HepG2 (cell line): ENCODE data around the gene YIPF4. TPM values are rescaled to one million over a fixed set of nuclear protein-coding genes. Genes with fewer than 3 reads are reported as not detected.
A peak's percentile ranks its signal among the peaks of the same experiment; 100 is the strongest.

Source experiments
- CENPX ChIP-seq: sonication (generic); formaldehyde crosslinking; IDR thresholded peaks from 2 replicates; pipeline ENCODE4 v1.9.0; 2021; ENCODE audit warnings: mild to moderate bottlenecking, missing genetic modification reagents, moderate library complexity
- FOXA1 ChIP-seq, 2 experiments: fragments of 450-650 bp in 1 of 2; sonication (generic) in 1 of 2; formaldehyde crosslinking in 1 of 2; IDR thresholded peaks; 2 replicates each; pipeline versions ENCODE4 v1.4.0 to v1.6.1; 2016 to 2020; ENCODE audit warnings: missing genetic modification reagents in 1 of 2
- MTF2 ChIP-seq: sonication (generic); formaldehyde crosslinking; IDR thresholded peaks from 2 replicates; pipeline ENCODE4 v1.5.0; 2020; ENCODE audit warnings: missing genetic modification reagents, borderline replicate concordance
- NFIC ChIP-seq: IDR thresholded peaks from 2 replicates; pipeline ENCODE4 v1.6.1; 2012; ENCODE audit warnings: mild to moderate bottlenecking, low read length, inconsistent platforms
- RXRA ChIP-seq: sonication (generic); formaldehyde crosslinking; IDR thresholded peaks from 2 replicates; pipeline ENCODE4 v1.5.1; 2020; ENCODE audit warnings: missing genetic modification reagents
- SAFB2 ChIP-seq: sonication (generic); formaldehyde crosslinking; IDR thresholded peaks from 2 replicates; pipeline ENCODE4 v1.5.1; 2020; ENCODE audit warnings: missing genetic modification reagents, low read depth, mild to moderate bottlenecking, borderline replicate concordance
- SMARCE1 ChIP-seq: fragments of 450-650 bp; IDR thresholded peaks from 2 replicates; pipeline ENCODE4 v1.6.1; 2017; ENCODE audit warnings: borderline replicate concordance
- SRSF1 ChIP-seq: fragments of 200-400 bp; formaldehyde crosslinking; optimal IDR thresholded peaks from 2 replicates; pipeline ENCODE3; 2017; ENCODE audit warnings: mild to moderate bottlenecking, low read depth, low read length, moderate library complexity
- TEAD3 ChIP-seq: optimal IDR thresholded peaks from 2 replicates; pipeline ENCODE3; 2016; ENCODE audit warnings: borderline replicate concordance
- YEATS4 ChIP-seq: sonication (generic); formaldehyde crosslinking; IDR thresholded peaks from 2 replicates; pipeline ENCODE4 v1.4.0; 2020; ENCODE audit warnings: missing genetic modification reagents, borderline replicate concordance
- ZBTB38 ChIP-seq: sonication (generic); formaldehyde crosslinking; IDR thresholded peaks from 2 replicates; pipeline ENCODE4 v1.5.1; 2020; ENCODE audit warnings: mild to moderate bottlenecking, missing genetic modification reagents
- ZNF136 ChIP-seq: sonication (generic); formaldehyde crosslinking; IDR thresholded peaks from 2 replicates; pipeline ENCODE4 v1.8.1; 2022; ENCODE audit warnings: low read depth, mild to moderate bottlenecking, moderate library complexity, missing genetic modification reagents
- ZNF563 ChIP-seq: sonication (generic); formaldehyde crosslinking; IDR thresholded peaks from 2 replicates; pipeline ENCODE4 v1.8.0; 2022; ENCODE audit warnings: mild to moderate bottlenecking, moderate library complexity, missing genetic modification reagents
- ZNF781 ChIP-seq: sonication (generic); formaldehyde crosslinking; IDR thresholded peaks from 2 replicates; pipeline ENCODE4 v1.5.1; 2020; ENCODE audit warnings: borderline replicate concordance, mild to moderate bottlenecking, missing genetic modification reagents; ENCODE audit errors: not compliant biosample characterization
- ZNF788 ChIP-seq: sonication (generic); formaldehyde crosslinking; IDR thresholded peaks from 2 replicates; pipeline ENCODE4 v1.5.0; 2020; ENCODE audit warnings: mild to moderate bottlenecking, missing genetic modification reagents, borderline replicate concordance
- polyA plus RNA-seq, 8 experiments: library from polyadenylated mRNA; depleted of rRNA in 3 of 8; stranded (reverse) in 7 of 8; unstranded in 1 of 8; fragments of >200 nt; fragmentation: Illumina TruSeq in 4 of 8; extraction: Trizol in 4 of 8; gene quantifications; 2 replicates each; pipeline versions ENCODE4 v1.2.1 to v1.2.3, GENCODE V29; 2011 to 2016; ENCODE audit warnings: low read depth in 4 of 8, missing spikeins in 1 of 8, mixed read lengths in 1 of 8; ENCODE audit not compliant: insufficient read depth in 1 of 8
- total RNA-seq, 5 experiments: library from RNA; depleted of rRNA; stranded (reverse); fragments of >200 nt; fragmentation: Illumina TruSeq; extraction: Trizol; gene quantifications; 2 replicates each; pipeline ENCODE4 v1.2.3, GENCODE V29; 2016; ENCODE audit warnings: low read depth in 1 of 5
- TF ChIP-seq, protein P1 (sequence below), 2 experiments: fragments of 450-650 bp in 1 of 2; sonication (generic) in 1 of 2; formaldehyde crosslinking in 1 of 2; IDR thresholded peaks; 2 replicates each; pipeline versions ENCODE4 v1.6.1 to v1.8.0; 2016 to 2022; ENCODE audit warnings: antibody characterized with exemption in 1 of 2, mild to moderate bottlenecking in 1 of 2, missing genetic modification reagents in 1 of 2
- TF ChIP-seq, protein P2 (sequence below): sonication (generic); formaldehyde crosslinking; IDR thresholded peaks from 2 replicates; pipeline ENCODE4 v1.5.1; 2020; ENCODE audit warnings: missing genetic modification reagents, mild to moderate bottlenecking, borderline replicate concordance

The YIPF4 gene
- total and polyA plus RNA-seq, 2 of the 13 experiments (the other 11 are each of a cell fraction or from before 2014, with no cell fraction given): 19.0 to 43.9 TPM

DNA sequence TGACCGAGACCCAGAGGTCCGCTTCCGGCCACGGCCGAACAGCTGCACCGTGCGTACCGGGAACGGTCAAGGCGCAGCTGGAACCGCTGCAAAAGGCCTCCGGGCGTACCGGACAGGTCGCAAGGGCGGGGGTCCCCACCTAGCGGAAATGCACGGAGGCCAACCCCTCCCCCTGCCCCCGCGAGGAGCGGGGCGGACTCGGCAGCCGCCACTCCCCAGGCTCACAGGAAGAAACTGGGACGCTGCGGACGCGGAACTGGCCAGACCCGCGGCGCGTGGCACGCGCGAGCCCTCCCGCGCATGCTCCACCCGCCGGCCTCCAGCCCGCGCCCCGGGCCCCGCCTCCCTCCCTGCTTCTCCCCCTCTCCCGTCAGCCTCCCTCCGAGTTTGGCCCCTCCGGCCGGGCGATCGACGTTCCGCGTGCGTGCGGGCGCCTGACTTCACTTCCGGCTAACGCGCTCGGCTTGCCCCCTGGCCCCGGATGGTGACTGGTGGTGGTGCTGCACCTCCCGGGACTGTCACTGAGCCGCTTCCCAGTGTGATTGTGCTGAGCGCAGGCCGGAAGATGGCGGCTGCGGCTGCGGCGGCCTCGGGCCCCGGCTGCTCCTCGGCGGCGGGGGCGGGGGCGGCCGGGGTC is 79.1 kb downstream of the YIPF4 start, which contains the start of gene BIRC6 (continued):
- TF ChIP-seq, protein P1, sequence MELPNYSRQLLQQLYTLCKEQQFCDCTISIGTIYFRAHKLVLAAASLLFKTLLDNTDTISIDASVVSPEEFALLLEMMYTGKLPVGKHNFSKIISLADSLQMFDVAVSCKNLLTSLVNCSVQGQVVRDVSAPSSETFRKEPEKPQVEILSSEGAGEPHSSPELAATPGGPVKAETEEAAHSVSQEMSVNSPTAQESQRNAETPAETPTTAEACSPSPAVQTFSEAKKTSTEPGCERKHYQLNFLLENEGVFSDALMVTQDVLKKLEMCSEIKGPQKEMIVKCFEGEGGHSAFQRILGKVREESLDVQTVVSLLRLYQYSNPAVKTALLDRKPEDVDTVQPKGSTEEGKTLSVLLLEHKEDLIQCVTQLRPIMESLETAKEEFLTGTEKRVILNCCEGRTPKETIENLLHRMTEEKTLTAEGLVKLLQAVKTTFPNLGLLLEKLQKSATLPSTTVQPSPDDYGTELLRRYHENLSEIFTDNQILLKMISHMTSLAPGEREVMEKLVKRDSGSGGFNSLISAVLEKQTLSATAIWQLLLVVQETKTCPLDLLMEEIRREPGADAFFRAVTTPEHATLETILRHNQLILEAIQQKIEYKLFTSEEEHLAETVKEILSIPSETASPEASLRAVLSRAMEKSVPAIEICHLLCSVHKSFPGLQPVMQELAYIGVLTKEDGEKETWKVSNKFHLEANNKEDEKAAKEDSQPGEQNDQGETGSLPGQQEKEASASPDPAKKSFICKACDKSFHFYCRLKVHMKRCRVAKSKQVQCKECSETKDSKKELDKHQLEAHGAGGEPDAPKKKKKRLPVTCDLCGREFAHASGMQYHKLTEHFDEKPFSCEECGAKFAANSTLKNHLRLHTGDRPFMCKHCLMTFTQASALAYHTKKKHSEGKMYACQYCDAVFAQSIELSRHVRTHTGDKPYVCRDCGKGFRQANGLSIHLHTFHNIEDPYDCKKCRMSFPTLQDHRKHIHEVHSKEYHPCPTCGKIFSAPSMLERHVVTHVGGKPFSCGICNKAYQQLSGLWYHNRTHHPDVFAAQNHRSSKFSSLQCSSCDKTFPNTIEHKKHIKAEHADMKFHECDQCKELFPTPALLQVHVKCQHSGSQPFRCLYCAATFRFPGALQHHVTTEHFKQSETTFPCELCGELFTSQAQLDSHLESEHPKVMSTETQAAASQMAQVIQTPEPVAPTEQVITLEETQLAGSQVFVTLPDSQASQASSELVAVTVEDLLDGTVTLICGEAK (IDR thresholded peaks at IDR 0.05): peak; percentile 54
- TF ChIP-seq, protein P1 (CRISPR knock-in tag; IDR thresholded peaks at IDR 0.05): peak; percentile 85; the same call in 1 of the 2 replicates
- TF ChIP-seq, protein P2, sequence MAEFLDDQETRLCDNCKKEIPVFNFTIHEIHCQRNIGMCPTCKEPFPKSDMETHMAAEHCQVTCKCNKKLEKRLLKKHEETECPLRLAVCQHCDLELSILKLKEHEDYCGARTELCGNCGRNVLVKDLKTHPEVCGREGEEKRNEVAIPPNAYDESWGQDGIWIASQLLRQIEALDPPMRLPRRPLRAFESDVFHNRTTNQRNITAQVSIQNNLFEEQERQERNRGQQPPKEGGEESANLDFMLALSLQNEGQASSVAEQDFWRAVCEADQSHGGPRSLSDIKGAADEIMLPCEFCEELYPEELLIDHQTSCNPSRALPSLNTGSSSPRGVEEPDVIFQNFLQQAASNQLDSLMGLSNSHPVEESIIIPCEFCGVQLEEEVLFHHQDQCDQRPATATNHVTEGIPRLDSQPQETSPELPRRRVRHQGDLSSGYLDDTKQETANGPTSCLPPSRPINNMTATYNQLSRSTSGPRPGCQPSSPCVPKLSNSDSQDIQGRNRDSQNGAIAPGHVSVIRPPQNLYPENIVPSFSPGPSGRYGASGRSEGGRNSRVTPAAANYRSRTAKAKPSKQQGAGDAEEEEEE (CRISPR knock-in tag): no peak; the same call in 1 of the 2 replicates
- TF ChIP-seq ZNF563 (peak; percentile 94), ZNF136 (peak; percentile 74; the same call in 1 of the 2 replicates), RXRA (peak; percentile 87), SAFB2 (CRISPR knock-in tag) (peak; percentile 78), ZBTB38 (CRISPR knock-in tag) (peak; percentile 83), SRSF1 (no peak), TEAD3 (peak; percentile 75), MTF2 (no peak), CENPX (CRISPR knock-in tag) (no peak), YEATS4 (CRISPR knock-in tag) (peak; percentile 96), NFIC (no peak), SMARCE1 (no peak), ZNF788 (CRISPR knock-in tag) (peak; percentile 94), ZNF781 (CRISPR knock-in tag) (peak; percentile 88), FOXA1 (IDR thresholded peaks at IDR 0.05) (no peak), FOXA1 (CRISPR knock-in tag; IDR thresholded peaks at IDR 0.05) (peak; percentile 35)
